Measurements from ENCODE around the gene LZTFL1.

The LZTFL1 gene

GRCh38 chr3:45852828-45853227, 10.9 kb upstream of the LZTFL1 start:
- TF ChIP-seq CTCF (IDR thresholded peaks at IDR 0.05; ENCODE audit: insufficient read depth, low read depth, low read length, missing control alignments) = no peak
- peak; percentile 80 for DNase-seq (ENCODE audit: low read depth)
- no peak overlapping the region for H3K4me3 ChIP-seq (ENCODE audit: low read depth, low read length)

- no peak for TF ChIP-seq CTCF (IDR thresholded peaks at IDR 0.05; ENCODE audit: insufficient read depth, low read depth, low read length, missing control alignments)
- no peak overlapping the region for H3K4me3 ChIP-seq (ENCODE audit: low read depth, low read length)
- DNase-seq (ENCODE audit: low read depth) = no peak
Observed at GRCh38 chr3:45848392-45848791, 6.5 kb upstream of the LZTFL1 start.

- TF ChIP-seq CTCF (IDR thresholded peaks at IDR 0.05; ENCODE audit: insufficient read depth, low read depth, low read length, missing control alignments) = no peak
- no peak for DNase-seq (ENCODE audit: low read depth)
- H3K4me3 ChIP-seq (ENCODE audit: low read depth, low read length) = no peak overlapping the region
Observed at GRCh38 chr3:45844616-45845015, 2.7 kb upstream of the LZTFL1 start.

- no peak for DNase-seq (ENCODE audit: low read depth)
Observed at GRCh38 chr3:45842851-45843625, 1.1 kb upstream of the LZTFL1 start.

DNA sequence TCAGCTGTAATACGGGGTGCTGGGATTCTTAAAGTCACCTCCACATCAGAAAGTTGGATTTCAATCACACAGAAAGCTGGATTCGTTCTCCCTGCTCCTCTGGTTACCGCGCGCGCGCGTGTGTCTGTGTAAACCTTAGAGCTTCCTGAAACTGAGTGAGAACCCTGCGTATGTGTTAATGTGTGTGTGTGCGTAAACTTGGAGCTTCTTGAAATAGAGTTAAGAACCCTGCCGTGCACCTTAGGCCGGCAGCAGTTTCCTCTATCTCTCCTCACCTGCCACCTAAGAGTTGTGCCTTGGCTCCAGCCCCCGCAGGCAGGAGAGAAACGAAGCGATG, 531 bp downstream of the LZTFL1 start:
- no peak for TF ChIP-seq CTCF (IDR thresholded peaks at IDR 0.05; ENCODE audit: insufficient read depth, low read depth, low read length, missing control alignments)
- peak overlapping the region; percentile 76 for H3K4me3 ChIP-seq (ENCODE audit: low read depth, low read length)
- peak; percentile 15 for DNase-seq (ENCODE audit: low read depth)

More at GRCh38 chr3:45842851-45843625, 1.1 kb upstream of the LZTFL1 start:
- TF ChIP-seq CTCF (IDR thresholded peaks at IDR 0.05; ENCODE audit: insufficient read depth, low read depth, low read length, missing control alignments) = no peak
- H3K4me3 ChIP-seq (ENCODE audit: low read depth, low read length) = no peak overlapping the region

- H3K4me3 ChIP-seq (ENCODE audit: low read depth, low read length) = no peak overlapping the region
- TF ChIP-seq CTCF (IDR thresholded peaks at IDR 0.05; ENCODE audit: insufficient read depth, low read depth, low read length, missing control alignments) = no peak
- no peak for DNase-seq (ENCODE audit: low read depth)
Observed at GRCh38 chr3:45838466-45838865, 3.5 kb downstream of the LZTFL1 start.

DNA sequence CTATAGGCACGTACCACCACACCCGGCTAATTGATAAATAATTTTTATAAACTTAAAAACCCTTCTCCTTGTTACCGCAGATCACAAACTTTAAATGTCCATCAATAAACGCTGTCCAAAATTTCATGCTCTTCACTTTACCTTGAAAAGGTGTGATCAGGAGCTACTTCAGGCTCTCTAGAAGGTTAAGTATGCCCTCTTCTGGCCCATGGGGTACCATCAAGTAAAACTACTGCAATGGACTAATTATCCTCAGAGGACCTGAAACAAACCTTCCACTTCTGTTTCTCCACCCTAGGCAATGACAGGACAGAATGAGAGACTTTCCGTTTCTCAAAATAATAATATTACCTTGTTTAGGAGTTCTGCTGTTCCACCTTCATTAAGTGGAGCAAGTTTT, 9.2 kb downstream of the LZTFL1 start:
- peak; percentile 38 for TF ChIP-seq CTCF (IDR thresholded peaks at IDR 0.05; ENCODE audit: insufficient read depth, low read depth, low read length, missing control alignments)
- peak; percentile 53 for DNase-seq (ENCODE audit: low read depth)

More for the DNA sequence above, 9.2 kb downstream of the LZTFL1 start:
- H3K4me3 ChIP-seq (ENCODE audit: low read depth, low read length) = no peak overlapping the region
